Measurements from ENCODE around the gene TUBG1.

The TUBG1 gene

DNA sequence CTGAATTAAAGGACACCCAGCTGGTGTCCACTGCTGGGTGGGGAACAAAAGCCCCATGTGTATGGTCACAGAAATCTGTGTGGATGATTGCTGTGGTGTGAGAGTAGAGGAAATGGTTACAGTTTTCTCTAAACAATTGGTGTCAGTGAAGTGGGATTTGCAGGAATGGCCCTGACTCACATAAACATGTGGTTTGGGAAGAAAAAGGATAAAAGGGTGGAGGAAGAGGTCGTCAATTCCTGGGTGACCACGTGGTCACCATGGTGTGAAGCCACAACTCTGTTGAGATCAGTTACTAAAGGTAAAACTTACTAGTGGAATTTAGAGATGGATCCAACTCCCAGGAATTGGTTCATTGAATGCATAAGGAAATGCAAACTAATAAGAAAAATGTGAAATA lies 46.0 kb downstream of the TUBG1 start:
- H3K27ac ChIP-seq, result no peak overlapping the region
- TF ChIP-seq, protein P1, sequence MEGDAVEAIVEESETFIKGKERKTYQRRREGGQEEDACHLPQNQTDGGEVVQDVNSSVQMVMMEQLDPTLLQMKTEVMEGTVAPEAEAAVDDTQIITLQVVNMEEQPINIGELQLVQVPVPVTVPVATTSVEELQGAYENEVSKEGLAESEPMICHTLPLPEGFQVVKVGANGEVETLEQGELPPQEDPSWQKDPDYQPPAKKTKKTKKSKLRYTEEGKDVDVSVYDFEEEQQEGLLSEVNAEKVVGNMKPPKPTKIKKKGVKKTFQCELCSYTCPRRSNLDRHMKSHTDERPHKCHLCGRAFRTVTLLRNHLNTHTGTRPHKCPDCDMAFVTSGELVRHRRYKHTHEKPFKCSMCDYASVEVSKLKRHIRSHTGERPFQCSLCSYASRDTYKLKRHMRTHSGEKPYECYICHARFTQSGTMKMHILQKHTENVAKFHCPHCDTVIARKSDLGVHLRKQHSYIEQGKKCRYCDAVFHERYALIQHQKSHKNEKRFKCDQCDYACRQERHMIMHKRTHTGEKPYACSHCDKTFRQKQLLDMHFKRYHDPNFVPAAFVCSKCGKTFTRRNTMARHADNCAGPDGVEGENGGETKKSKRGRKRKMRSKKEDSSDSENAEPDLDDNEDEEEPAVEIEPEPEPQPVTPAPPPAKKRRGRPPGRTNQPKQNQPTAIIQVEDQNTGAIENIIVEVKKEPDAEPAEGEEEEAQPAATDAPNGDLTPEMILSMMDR (IDR thresholded peaks at IDR 0.05), result no peak
- no peak for TF ChIP-seq ZFX (IDR thresholded peaks at IDR 0.05; ENCODE audit: borderline replicate concordance)

DNA sequence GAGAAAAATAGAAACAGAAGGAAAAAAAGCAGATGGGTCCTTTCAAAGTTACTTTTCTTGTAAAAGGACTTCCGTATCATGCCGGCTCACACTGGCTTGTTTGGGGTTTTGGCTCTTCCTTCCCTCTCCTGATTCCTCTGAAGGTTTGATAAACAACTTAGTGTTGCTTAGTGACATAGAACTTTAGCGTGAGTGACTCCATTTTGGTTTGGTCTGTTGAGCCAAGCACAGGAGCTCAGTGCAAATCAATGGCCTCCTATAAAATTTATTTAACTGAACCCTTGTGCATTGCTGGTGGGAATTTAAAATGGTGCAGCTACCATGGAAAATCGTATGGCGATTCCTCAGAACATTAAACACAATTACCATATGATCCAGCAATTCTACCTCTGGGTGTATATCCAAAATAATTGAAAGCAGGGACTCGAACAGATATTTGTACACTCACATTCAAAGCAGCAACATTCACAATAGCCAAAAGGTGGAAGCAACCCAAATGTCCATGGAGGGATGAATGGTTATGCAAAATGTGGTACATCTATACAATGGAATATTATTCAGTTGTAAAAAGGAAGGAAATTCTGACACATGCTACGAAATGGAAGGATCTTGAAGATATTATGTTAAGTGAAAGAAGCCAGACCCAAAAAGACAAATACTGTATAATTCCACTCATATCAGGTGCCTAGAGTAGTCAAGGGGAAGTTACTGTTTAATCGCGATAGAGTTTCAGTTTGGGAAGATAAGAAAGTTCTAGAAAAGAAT lies 48.5 kb downstream of the TUBG1 start:
- peak overlapping the region; percentile 72 for H3K27ac ChIP-seq
- no peak for TF ChIP-seq ZFX (IDR thresholded peaks at IDR 0.05; ENCODE audit: borderline replicate concordance)
- TF ChIP-seq, protein P1 (IDR thresholded peaks at IDR 0.05), result no peak

DNA sequence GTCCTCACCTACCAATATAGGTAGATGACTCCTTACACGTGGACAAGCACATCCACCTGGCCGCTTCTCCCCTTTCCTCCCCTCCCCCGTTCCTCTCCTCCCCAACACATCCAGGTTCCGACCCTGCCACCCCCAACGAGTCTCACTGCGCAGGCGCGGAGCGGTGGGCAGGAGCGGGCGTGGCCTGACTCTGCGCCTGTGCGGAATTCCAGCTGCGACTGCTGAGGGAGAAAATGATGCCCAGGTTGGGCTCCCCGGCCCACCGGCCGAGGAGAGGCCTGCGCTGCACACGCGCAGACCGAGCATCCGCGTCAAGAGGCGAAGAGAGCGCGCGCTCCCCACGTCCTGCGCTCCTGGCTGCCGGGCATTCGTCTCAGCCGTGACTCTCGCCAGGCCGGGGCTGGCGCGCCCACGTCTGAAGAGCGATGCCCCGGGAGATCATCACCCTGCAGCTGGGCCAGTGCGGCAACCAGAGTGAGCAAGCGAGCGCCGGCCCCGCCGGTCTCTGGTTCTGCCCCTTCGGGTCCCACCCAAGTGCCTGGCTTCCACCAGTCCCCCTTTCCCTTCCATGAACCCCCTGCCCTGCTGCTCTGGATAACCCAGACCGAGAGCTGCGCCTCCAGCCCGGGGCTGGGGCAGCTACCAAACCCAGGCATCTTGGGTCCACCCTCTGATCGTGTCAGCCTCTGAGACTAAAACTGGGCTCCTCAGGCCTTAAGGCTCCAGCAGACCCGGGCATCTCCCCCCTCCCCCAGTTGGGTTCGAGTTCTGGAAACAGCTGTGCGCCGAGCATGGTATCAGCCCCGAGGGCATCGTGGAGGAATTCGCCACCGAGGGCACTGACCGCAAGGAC lies 49.8 kb downstream of the TUBG1 start, which contains the start of gene TUBG2:
TSS of gene TUBG2 (plus strand) at position 206 of the 853 bp plus-strand sequence. CDS start at position 426, 220 bp downstream.
- no peak for TF ChIP-seq ZFX (IDR thresholded peaks at IDR 0.05; ENCODE audit: borderline replicate concordance)
- TF ChIP-seq, protein P1 (IDR thresholded peaks at IDR 0.05), result no peak
- H3K27ac ChIP-seq, result peak within 1 kb of the TSS; percentile 72

DNA sequence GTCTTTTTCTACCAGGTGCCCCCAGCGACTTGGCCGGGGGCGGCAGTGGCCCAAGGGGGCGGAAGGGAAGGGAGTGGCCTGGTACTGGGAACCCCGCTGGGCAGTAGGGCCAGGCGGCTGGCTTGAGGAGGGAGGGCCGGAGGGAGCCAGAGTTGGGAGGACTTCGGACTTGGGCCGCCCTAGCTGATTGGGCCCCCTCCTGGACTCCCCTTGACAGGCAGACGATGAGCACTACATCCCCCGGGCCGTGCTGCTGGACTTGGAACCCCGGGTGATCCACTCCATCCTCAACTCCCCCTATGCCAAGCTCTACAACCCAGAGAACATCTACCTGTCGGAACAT lies 50.4 kb downstream of the TUBG1 start:
- H3K27ac ChIP-seq, result peak overlapping the region; percentile 72

DNA sequence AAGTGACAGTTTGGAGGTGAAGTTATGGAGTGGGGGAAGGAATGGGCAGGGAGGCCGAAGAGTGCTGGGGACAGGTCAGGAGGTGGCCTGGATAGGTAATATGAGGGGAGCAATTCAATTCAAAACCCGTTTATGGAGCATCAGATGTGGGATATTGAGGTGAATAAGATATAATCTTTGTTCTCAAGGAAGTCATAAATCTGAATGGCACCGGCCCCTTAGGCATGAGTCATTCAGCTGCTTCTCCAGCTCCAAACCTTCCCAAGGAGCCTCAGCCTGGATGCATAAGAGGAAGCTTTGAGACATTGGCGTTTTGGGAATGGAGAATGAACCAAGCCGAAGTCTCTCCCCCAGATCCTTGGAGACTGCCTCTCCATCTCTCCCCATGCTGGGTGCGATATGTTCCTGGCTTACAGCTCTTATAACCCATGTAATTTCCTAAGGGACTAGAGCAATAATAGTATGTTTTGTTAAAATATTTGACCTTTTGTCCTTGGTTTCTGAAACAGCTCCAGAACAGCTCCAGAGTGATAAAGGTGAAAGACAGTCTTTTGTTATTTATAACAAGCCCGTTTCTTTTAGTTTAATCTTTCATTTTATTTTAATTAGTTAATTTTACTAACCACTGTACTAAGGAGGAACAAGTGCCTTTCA lies 51.3 kb downstream of the TUBG1 start:
- TF ChIP-seq, protein P1 (IDR thresholded peaks at IDR 0.05), result no peak
- no peak for TF ChIP-seq ZFX (IDR thresholded peaks at IDR 0.05; ENCODE audit: borderline replicate concordance)
- H3K27ac ChIP-seq, result 0 out of 2 replicates have a peak overlapping the region, but pooled peaks have one; percentile 6
